HG02973 (cell line): ENCODE data around the gene ACTG1.

Experiments used
- ATAC-seq: cut with Tn5 transposase; IDR thresholded peaks from one replicate; pipeline ENCODE4 v1.9.1; 2021; ENCODE audit warnings: moderate library complexity; ENCODE audit not compliant: unreplicated experiment

ACTG1 gene

DNA sequence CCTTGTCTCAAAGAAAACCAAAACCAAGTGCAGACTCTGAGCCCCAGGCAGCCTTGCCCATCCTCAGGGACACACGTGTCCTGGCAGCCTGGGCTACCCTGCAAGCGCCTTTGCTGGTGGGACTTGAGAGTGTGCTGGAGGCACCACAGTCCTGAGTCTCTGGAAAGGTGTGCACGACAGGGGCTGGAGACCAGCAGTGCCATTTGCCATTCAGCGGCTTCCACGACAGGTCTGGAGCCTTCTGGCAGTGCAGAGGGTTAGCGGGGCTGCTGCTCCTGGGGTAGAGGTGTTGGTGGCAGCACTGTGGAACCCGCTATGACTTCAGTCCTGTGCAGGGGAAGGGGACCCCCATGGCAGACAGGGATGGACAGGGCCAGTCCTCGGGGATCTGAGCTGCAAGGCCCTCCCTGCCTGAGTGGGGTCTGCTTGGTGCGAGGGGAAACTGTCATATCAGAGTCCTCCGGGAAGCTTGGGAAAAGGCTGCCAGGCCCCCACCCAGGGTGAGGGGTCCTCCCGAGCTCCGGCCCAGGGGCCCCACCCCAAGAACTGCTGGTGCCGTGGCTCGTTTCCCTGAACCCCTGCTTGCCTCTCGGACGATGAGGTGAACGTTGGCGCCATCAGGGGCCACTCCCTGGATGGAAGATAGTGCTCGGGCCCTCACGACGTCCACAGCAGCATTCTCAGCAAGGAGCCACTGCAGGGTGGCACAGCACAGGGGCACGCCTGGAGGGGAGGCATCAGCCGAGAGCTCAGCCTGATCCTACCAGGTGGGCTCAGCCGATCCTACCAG, 32.8 kb upstream of the ACTG1 start:
- no peak for ATAC-seq

DNA sequence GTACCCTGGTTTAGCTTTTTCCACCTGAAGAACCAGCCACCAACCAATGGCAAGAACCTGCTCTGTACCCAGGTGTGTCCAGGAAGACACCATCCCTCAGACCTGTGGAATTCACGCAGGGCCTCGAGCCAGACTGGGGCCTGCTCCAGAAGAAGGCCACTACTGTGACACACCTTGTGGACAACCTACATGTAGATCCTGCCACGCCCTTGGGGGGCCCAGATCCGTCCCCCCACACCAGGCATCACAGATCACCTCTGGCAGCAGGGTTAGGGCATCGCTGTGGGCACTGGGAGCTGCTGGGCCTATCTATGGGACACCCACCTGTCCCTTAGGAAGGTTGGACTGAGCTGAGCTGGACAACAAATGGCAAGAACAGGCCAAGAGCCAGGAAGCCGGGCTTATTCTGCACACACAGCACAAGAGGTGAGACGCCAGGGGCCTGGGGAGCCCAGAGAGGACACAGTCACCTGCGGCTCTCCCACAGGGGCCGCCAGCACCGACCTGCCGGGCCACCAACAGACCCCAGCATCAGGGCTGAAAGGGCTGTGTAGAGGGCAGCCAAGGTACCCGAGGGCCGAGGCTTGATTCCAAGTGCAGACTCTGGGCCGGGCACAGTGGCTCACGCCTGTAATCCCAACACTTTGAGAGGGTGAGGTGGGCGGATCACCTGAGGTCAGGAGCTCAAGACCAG, 31.8 kb upstream of the ACTG1 start:
- ATAC-seq: no peak

DNA sequence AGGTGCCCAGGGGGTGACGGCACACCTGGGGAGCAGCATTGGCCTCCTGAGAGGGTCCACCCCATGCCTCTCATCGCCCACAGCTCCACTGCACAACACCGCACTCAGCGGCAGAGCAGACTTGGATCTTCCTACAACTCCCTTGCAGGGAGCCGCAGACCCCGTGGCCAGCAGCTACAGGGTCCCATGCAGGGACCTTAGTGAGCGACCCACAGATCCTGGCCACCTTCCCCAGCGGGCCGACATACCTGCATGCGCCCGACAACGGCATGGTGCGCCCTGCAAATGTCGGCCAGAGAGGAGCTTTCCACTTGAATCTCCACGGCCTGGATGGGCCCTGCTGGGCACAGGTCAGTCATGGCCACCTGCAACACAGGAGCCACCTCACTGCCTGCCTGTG, 31.2 kb upstream of the ACTG1 start:
- no peak for ATAC-seq

DNA sequence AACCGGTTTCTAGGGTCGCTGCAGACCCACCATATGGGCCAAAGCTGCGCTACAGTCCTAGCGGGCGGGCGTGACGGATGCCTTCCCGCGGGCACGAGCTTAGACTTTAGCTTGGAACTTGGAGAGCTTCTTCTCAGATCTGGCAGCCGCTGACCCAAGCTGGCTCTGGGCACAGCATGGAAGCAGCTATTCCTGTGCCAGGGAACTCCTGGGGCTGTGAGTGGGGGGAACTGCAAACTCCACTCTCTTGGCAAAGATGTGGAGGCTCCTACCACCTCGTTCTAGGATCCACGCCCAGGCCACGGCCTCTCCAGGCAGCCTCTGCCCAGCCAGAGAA, 30.7 kb upstream of the ACTG1 start:
- ATAC-seq: no peak

DNA sequence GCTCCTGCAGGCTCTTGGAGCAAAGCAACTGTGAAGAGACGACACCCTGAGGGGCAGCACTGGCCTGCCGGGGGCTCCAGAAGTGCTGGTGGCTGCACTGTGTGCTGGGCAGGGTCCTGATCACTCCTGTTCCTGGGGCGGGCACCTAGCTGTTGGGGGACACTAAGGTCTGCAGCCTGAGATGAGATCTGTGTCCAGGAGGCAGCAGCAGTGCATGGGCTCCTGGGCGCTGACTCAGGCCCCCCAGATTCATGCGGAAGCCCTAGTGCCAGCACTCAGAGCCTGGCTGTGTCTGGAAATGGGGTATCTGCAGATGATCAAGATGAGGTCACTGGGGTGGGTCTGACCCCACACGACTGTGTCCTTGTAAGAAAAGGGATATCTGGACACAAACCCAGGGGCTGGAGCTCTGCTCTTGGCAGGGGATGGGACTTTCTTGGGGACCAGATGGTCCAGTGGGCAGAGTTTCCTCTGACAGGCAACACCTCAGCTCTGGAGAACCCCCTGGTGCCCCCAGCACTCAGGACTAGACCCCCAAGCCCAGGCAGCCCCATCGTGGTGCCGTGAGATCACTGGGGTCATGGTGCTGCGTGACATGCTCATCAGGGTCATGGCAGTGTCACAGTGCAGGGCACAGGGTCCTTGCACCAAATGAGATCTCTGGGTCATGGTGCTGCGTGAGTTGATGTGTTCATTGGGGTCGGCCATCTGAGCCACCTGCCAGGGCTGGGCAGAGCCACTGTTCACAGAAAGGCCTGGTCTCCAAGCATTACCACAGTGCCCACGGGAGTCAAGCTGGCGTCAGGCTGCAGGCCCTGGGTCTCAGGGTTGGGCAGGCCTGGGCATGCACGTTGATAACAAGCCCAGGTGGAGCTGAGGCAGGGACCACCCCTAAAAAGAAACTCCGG, 30.1 kb upstream of the ACTG1 start:
- ATAC-seq: no peak

DNA sequence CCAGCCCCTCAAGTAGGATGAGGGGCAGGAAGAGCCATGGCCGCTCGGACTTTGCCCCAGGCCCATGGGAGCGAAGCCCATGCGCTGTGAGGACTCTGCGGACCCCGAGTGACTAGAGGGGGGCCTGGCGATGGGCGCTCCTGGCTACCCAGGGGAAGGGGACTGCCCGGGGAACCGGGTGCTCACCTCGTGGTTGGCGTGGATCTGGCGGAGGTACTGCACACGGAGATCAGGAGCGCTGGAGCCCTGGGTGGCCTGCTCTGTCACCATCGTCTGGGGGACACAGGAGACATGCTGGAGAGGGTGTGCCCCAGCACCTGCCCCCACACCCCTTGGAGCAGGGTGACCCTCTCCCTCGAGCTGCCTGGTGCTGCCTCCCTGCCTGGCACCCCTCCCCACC, 28.5 kb upstream of the ACTG1 start:
- ATAC-seq: no peak

DNA sequence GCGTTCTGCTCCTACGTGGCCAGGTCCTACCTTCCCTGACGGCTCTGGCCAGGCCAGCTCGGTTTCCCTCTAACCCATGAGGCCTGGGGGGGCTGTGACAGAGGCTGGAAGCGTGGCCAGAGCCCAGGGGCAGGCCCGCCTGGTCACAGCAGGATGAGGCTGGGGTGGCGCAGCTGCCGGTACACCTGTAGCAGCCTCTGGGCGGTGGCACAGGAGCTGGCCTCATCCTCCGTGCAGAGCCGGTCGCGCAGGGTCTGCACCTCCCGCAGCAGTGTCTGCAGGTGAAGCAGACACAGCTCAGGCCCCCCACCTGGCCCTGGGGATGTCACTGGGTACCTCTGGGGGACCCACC, 28.1 kb upstream of the ACTG1 start:
- ATAC-seq: no peak

DNA sequence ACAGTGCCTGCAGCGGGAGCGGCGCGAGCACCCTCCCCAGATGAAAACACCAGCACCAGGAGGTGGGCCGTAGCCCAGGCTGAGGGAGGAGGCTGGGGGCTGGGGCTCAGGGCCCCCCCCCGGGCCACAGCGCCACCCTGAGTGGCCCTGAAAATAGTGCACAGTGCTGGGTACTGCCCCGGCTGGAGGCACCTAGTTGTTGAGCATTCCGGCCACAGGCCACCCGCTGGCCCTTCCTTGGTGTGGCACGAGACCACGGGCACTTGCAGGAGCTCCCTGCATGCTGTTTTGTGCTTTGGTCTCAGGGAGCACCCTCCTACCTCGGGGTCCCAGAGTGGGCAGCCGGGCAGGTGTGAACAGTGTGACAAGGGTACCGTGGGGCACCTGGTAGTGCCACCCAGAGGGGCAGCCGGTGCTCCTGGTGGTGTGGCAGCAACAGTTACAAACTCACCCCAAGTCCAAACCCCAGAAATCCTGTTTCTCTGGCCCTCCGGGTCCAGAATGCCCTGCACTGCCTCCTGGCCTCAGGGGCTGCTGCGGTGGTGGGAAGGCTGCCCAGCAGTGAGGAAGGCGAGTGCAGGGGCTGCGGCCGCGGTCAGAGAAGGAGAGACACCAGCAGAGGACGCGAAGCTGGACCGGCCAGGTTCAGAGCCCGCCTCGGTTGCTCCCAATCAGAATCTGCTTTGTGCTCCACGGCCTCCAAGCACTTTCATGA, 27.5 kb upstream of the ACTG1 start:
- ATAC-seq: no peak

DNA sequence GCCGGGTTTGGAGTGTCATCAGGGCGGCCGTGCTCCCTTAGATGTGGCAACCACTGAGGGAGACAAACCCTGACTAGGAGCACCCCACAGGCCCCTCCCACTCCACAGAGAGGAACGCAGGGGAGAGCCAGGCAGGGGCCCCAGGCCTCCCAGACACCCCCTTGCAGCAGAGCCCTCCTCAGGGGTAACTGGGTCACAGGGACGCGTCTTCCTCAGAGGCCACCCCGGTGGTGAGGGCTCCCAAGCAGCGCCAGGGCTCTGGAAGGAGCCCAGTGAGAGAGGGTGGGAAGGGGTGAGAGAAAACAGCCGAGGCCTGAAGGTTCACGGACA, 26.9 kb upstream of the ACTG1 start:
- no peak for ATAC-seq

DNA sequence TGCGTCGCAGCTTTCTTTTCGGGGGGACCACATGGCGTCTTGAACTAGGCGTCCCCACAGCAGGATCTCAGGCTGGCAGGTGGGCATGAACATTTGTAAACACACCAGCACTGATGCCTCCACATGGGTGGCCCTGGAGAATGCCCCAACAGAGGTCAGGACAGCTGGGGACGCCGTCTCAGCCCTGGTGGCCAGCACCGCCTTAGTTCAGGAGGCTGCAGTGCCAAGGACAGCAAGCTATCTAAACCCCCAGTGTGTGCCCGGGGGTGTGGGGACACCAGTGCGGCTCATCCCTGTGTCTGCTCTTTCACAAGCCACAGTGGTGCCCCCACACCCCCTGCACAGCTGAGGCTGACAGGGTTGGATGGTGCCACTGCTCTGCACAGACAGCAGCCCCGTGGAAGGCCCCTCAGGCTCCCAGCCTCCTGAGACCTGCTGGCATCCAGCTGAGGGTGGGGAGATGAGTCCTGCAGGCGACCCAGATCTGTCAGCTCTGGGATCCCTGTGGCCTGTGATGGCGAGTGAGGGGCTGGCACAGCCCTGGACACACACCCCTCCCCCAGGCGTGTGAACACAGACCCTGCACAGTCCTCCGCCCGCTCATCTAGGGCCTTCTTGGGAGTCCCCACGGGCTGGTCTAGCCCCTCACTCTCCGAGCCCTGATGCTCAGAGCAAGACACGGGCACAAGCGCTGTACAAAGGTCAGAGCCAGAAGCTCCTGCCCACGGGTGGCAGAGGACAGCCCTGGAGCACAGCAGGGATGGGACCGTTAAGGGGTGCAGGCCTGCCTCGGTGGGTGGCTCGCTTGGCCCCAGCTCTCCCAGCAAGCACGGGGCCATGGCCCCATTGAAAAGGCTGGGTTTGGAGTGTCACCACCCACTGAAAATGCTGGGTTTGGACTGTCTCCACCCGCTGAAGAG, 26.3 kb upstream of the ACTG1 start:
- ATAC-seq: no peak

DNA sequence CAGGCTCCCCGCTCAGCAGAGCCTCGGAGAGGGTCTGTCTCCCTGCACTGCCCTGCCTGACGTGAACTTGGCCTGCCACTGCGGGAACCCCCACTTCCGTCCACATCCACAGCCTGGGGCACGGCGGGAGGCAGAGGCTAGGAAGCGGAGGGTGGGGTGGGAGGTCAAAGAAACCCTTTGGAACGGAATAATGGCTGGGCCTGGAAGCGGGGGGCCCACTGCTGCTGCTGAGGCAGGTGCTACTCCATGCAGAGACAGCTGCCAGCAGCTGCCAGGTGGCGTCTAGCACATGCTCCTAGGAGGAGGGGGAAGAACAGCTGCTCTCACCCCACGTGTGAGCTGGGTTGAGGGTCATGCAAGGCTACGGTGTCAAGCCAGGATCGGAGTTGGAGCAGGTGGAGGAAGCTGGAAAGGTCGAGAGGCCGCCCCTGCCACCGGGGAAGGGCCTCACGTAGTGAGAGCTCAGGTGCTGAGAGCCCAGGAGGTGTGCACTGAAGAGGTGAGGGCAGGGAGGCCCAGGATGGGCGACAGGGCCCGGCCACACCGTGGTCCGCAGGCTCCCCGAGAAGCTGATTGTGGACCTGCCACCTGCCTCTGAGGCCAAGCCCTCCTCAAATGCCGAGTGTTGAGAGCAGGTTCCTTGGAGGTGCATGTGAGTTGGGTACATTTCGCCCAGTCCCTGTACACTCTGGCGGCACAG, 25.4 kb upstream of the ACTG1 start:
- ATAC-seq: no peak

DNA sequence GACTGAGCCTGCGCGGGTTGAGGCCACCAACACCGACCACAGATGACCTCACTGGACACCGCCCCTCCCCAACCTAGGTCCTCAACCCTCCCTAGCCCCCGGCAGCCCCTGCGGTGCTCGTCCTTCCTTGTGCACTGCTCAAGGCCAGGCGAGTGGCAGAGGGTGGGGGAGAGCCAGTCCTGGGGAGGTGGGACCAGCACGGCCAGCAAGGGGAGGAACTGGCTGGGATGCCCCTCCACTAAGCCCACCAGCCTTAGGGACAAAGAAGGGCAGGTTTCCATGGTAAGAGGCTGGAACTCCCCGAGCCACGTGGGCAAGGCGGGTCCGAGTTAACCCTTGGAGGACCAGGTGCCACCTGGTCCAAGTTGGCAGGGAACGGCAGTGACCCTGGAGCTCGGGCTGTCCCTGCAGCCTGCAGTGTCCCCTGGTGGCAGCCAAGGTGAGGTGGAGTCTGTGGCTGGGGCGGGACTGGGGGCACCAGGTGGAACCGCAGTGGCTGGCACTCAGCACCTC, 24.8 kb upstream of the ACTG1 start:
- ATAC-seq: no peak

DNA sequence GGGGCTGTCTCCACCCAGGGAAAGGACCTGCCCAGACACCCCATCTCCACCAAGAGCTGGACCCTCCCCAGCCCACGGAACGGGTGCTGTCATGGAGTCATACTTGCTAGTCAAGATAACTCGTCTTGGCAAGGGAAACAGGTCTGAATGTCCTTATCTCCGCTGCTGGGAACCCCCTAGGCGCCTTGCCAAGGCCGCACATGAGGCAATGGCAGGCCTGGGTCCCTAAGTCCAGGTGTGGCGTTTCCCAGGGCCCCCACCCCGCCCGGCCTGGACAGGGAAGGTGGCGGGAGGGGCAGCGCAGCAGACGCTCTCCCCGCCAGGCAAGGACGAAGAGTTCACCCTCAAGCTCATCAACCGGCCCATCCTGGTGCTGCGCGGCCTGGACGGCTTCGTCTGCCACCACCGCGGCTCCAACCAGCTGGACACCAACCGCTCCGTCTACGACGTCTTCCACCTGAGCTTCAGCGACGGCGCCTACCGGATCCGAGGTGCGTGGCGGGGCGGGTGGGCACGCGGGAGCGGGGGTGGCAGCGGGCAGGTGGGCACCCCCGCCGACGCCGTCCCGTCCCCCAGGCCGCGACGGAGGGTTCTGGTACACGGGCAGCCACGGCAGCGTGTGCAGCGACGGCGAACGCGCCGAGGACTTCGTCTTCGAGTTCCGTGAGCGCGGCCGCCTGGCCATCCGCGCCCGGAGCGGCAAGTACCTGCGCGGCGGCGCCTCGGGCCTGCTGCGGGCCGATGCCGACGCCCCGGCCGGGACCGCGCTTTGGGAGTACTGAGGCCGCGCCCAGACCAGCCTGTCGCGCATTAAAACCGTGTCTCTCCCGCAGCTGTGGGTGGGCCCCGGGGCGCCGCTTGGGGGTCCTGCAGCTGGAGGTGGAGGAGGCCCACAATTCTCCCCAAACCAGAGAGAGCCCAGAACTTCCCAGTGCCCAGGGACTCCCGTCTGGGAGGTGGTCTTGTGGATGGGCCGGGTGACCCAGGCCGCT, 24.0 kb upstream of the ACTG1 start:
- ATAC-seq: no peak

DNA sequence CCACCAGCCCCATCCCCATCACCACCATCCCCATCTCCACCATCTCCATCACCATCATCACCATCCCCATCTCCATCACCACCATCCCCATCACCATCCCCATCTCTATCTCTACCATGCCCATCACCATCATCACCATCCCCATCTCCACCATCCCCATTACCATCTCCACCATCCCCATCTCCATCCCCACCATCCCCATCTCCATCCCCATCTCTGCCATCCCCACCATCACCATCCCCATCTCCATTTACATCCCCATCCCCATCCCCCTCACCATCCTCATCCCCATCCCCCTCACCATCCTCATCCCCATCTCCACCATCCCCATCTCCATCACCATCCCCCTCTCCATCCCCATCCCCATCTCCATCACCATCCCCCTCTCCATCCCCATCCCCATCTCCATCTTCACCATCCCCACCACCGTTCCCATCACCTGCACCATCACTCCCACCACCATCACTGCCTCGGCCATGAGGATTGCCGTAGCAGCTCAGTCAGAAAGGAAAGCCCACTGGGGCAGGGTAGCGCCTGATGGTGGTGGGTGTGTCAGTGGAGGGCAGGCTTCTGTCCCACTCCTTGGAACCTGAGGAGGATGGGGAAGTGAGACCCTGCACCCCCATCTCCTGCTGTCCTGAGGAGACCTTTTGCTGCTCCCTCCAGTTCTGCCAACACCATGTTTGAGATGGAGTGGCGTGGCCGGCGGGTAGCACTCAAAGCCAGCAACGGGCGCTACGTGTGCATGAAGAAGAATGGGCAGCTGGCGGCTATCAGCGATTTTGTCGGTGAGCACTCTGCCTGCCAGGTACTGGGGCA, 23.1 kb upstream of the ACTG1 start:
- ATAC-seq: no peak

DNA sequence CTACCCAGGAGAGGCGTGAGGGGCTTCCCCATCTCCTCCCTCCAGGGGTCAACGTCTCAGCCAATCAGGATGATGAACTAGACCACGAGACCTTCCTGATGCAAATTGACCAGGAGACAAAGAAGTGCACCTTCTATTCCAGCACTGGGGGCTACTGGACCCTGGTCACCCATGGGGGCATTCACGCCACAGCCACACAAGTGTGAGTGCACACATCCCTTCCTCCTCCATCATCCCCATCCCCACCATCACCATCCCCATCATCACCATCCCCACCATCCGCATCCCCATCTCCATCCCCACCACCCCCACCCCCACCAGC, 22.4 kb upstream of the ACTG1 start:
- ATAC-seq: no peak

DNA sequence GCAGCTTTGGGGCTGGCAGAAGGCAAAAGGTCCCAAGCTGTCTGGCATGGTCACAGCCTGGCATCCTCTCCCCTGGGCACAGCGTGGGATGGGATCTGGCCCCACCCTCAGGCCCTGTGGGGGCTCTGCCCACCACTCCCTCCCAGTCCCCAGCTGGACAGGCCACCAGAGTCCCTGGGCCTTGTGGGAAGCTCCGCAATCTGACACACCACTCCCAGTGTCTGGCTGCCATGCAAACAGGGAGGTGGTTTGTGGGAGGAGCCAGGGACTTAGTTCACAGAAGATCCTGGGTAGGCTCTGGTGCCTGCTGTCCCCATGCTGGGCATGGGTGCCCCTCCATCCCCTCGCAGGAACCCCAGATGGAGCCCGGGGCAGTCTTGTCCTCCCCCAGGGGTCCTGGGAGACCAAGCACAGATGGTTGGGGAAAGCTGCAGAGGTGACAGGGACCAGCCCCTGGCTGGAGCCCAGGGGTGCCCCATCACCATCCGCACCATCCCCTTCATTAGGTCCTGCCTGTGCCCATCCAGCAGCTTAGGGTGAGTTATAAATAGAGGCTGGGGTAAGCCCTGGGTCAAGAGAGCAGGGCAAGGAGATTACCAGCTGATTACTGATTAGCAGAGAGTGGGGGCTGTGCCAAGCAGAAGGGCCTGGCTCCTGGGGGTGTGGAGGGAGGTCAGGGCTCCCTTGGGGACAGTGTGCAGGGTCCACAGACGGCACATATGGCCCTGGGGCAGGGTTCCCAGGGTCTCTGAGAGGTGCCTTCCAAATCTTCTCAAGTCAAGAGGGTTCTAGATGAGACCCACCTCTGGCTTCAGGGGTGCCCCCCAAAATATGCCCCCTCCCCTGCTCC, 21.8 kb upstream of the ACTG1 start:
- no peak for ATAC-seq
